ENCODE data around the gene C4BPA. TPM values are rescaled to one million over a fixed set of nuclear protein-coding genes. Genes with fewer than 3 reads are reported as not detected.

The C4BPA gene
- total RNA-seq, 1 donor, result not detected

- H3K4me3 ChIP-seq (ENCODE audit: low read depth, low read length), result no peak overlapping the region
- no peak for DNase-seq (ENCODE audit: low read depth)
- no peak for TF ChIP-seq CTCF (IDR thresholded peaks at IDR 0.05; ENCODE audit: insufficient read depth, low read depth, low read length)
Measured at GRCh38 chr1:207059881-207060280, 44.2 kb upstream of the C4BPA start.

GRCh38 chr1:207060596-207060995, 43.4 kb upstream of the C4BPA start:
- DNase-seq (ENCODE audit: low read depth), result no peak
- no peak for TF ChIP-seq CTCF (IDR thresholded peaks at IDR 0.05; ENCODE audit: insufficient read depth, low read depth, low read length)

GRCh38 chr1:207062058-207062457, 42.0 kb upstream of the C4BPA start:
- no peak for TF ChIP-seq CTCF (IDR thresholded peaks at IDR 0.05; ENCODE audit: insufficient read depth, low read depth, low read length)
- no peak for DNase-seq (ENCODE audit: low read depth)
- no peak overlapping the region for H3K4me3 ChIP-seq (ENCODE audit: low read depth, low read length)

More at GRCh38 chr1:207060596-207060995, 43.4 kb upstream of the C4BPA start:
- H3K4me3 ChIP-seq (ENCODE audit: low read depth, low read length), result no peak overlapping the region

GRCh38 chr1:207063014-207063413, 41.0 kb upstream of the C4BPA start:
- DNase-seq (ENCODE audit: low read depth), result no peak
- no peak for TF ChIP-seq CTCF (IDR thresholded peaks at IDR 0.05; ENCODE audit: insufficient read depth, low read depth, low read length)
- no peak overlapping the region for H3K4me3 ChIP-seq (ENCODE audit: low read depth, low read length)

- TF ChIP-seq CTCF (IDR thresholded peaks at IDR 0.05; ENCODE audit: insufficient read depth, low read depth, low read length), result no peak
- H3K4me3 ChIP-seq (ENCODE audit: low read depth, low read length), result no peak overlapping the region
- DNase-seq (ENCODE audit: low read depth), result no peak
Measured at GRCh38 chr1:207064561-207064960, 39.5 kb upstream of the C4BPA start.

- no peak for TF ChIP-seq CTCF (IDR thresholded peaks at IDR 0.05; ENCODE audit: insufficient read depth, low read depth, low read length)
- DNase-seq (ENCODE audit: low read depth), result no peak
- H3K4me3 ChIP-seq (ENCODE audit: low read depth, low read length), result no peak overlapping the region
Measured at GRCh38 chr1:207067185-207067584, 36.8 kb upstream of the C4BPA start.

- TF ChIP-seq CTCF (IDR thresholded peaks at IDR 0.05; ENCODE audit: insufficient read depth, low read depth, low read length), result no peak
- no peak for DNase-seq (ENCODE audit: low read depth)
Measured at GRCh38 chr1:207067665-207068064, 36.4 kb upstream of the C4BPA start.

More at GRCh38 chr1:207067665-207068064, 36.4 kb upstream of the C4BPA start:
- H3K4me3 ChIP-seq (ENCODE audit: low read depth, low read length), result no peak overlapping the region

All from fibroblast of villous mesenchyme (primary cell).